GM10266 (cell line): ENCODE measurements around the gene PAPOLB.
"Not testable (repeated sequence)": the region's sequence is repeated elsewhere in the genome, so short reads cannot be mapped to it uniquely, and the experiment has no call there.

Experiments
- DNase-seq: peaks from one replicate; pipeline ENCODE4 v3.0.0; 2012; ENCODE audit errors: extremely low spot score
- TF ChIP-seq, protein P1 (sequence below): IDR thresholded peaks from 2 replicates; pipeline ENCODE4 v1.5.1; 2012; ENCODE audit warnings: mild to moderate bottlenecking, low read depth; ENCODE audit not compliant: control insufficient read depth, insufficient read depth; ENCODE audit errors: missing control alignments

PAPOLB gene

DNA sequence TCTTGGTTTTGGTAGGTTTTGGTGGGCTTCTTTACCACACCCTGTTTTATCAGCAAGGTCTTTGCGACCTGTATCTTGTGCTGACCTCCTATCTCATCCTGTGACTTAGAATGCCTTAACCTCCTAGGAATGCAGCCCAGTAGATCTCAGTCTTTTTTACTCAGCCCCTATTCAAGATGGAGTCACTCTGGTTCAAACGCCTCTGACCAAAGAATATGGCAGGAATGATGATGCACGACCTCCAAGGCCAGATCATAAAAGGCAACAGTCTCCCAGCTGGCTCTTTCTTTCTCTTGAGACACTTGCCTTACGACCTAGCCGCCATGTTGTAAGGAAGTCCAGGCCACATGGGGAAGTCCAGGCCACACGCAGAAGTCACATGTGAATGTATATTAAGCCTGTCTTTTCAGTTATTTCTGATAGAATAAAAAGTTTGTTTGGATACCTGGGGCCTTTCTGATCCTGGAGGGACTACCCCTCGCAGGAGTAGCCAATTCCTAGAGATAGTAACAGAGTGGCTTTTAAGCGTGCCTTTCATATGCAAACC, 32.2 kb upstream of the PAPOLB start:
- DNase-seq = no peak
- TF ChIP-seq, protein P1, sequence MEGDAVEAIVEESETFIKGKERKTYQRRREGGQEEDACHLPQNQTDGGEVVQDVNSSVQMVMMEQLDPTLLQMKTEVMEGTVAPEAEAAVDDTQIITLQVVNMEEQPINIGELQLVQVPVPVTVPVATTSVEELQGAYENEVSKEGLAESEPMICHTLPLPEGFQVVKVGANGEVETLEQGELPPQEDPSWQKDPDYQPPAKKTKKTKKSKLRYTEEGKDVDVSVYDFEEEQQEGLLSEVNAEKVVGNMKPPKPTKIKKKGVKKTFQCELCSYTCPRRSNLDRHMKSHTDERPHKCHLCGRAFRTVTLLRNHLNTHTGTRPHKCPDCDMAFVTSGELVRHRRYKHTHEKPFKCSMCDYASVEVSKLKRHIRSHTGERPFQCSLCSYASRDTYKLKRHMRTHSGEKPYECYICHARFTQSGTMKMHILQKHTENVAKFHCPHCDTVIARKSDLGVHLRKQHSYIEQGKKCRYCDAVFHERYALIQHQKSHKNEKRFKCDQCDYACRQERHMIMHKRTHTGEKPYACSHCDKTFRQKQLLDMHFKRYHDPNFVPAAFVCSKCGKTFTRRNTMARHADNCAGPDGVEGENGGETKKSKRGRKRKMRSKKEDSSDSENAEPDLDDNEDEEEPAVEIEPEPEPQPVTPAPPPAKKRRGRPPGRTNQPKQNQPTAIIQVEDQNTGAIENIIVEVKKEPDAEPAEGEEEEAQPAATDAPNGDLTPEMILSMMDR = no peak

DNA sequence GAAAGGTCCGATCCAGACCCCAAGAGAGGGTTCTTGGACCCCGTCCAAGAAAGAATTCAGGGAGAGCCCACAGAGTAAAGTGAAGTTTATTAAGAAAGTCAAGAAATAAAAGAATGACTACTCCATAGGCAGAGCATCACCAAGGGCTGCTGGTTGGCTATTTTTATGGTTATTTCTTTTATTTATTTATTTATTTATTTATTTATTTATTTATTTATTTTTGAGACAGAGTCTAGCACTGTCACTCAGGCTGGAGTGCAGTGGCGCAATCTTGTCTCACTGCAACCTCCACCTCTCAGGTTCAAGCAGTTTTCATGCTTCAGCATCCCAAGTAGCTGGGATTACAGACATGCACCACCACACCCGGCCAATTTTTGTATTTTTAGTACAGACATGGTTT, 31.4 kb upstream of the PAPOLB start:
- DNase-seq = not testable (repeated sequence)

DNA sequence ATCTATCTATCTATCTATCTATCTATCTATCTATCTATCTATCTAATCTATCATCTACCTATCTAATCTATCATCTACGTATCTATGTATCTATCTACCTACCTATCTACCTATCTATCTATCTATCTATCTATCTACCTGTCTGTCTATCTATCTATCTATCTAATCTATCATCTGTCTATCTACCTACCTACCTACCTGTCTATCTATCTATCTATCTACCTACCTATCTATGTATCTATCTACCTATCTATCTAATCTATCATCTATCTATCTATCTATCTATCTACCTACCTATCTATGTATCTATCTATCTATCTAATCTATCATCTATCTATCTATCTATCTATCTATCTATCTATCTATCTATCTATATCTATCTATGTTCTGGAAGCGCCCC, 29.7 kb upstream of the PAPOLB start:
- DNase-seq = not testable (repeated sequence)

DNA sequence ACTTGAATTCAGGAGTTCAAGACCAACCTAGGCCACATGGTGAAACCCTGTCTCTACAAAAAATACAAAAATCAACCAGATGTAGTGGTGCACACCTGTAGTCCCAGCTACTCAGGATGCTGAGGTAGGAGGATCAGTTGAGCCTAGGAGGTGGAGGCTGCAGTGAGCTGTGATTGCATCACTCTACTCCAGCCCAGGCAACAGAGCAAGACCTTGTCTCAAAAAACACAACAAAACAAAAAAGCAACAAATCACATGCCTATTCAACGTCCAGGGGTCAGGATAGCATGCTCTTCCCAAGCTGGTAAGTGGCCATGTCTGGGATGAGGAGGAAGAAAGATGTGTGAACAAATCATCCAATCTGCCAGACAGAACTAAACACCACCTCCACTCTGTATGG, 27.9 kb upstream of the PAPOLB start:
- TF ChIP-seq, protein P1 = no peak

DNA sequence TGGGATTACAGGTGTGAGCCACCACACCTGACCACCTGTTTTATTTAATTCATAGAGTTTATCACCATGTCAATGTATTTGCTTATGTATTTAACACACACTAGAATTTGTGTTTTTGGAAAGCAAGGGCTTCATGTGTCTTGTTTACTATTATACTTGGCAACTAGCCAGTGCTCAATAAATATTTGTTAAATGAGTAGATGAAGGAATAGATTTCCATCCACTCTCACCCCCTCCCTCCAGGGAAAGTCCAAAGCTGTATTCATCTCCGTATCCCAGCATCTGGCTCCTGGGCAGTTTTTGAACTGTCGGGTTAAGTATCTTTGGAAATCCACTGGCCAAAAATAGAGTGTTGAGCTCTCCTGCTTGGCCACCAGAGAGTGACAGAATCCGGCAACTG, 26.3 kb upstream of the PAPOLB start:
- TF ChIP-seq, protein P1 = no peak
- no peak for DNase-seq

More for the DNA sequence above, 27.9 kb upstream of the PAPOLB start:
- DNase-seq = no peak

DNA sequence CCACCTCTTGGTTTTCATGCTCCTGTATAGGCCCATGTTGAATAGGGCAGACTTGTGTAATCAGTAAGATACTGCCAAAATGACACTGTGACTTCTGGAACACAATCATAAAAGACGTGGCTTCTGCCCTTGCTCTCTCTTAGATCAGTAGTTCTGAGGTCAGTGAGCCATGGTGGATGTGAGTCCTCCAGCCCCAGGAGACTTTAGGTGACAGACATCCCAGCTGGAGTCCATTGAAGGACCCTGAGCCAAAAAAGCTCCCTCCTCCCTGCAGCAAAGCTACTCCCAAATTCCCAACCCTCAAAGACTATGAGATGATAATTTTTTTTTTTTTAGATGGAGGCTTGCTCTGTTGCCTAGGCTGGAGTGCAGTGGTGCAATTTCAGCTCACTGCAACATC, 24.8 kb upstream of the PAPOLB start:
- TF ChIP-seq, protein P1 = no peak
- DNase-seq = no peak

DNA sequence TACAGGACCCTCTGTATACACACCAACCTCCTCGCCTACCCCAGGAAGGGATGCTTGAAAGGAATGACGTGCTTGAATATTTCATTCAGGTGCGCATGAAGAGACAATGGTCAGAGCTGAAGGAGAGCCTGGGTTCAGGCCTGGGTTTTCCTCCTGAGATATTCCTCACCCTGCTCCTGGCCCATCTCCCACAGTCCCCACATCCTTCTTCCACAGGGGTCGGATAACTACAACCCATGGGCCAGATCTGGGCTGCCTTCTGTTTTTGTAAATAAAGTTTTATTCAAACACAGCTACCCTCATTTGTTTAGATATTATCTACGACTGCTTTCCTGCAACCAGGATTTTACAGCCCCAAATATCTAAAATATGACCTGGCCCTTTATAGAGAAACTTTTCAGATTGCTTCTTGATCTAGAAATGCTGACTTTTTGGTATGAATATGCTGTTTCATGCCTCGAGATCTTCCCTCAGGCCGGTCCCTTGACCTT, 23.5 kb upstream of the PAPOLB start:
- TF ChIP-seq, protein P1 = no peak
- DNase-seq = no peak

DNA sequence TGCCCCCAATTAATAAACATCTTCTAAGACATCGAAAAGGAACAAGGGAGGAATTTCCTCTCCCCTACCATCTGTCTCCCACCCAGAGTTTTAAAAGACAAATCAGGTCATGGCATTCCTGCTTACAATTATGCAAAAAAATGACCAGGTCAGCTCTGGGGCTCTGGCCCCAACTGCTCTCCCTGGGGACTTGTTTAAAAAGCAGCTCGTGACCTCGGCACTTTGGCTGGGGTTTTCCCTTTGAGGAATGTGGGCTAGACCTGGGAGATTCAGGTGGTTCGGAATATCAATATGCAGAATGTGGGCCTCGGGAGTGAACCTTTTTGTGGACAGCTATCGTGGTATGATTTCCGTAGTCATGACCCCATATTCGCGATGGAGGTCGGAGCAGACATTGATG, 22.3 kb upstream of the PAPOLB start:
- TF ChIP-seq, protein P1 = no peak
- DNase-seq = no peak
